Endothelial cell of umbilical vein (primary cell): ENCODE results near the gene ADRM1. TPM values are rescaled to one million over a fixed set of nuclear protein-coding genes. Genes with fewer than 3 reads are reported as not detected.

ENCODE experiments used
- BruUV-seq: library from RNA; stranded (reverse); fragments of 400-500 nt; replicated peaks from 2 replicates; lab custom pipeline; 2021; lab: Mats Ljungman, UMichigan
- CTCF ChIA-PET: fragments of 300-600, 350-600 bp; sonication (Branson Sonifier 250); formaldehyde crosslinking; loops from one replicate; lab custom pipeline; 2021; ENCODE audit warnings: antibody characterized with exemption, inconsistent platforms; lab: Charles Lee
- POLR2A ChIA-PET: fragments of 300-600, 350-600 bp; sonication (Branson Sonifier 250); formaldehyde crosslinking; loops from one replicate; lab custom pipeline; 2021; ENCODE audit warnings: antibody characterized with exemption, inconsistent platforms; lab: Charles Lee
- DNase-seq: peaks from one replicate; pipeline ENCODE4 v3.0.0-alpha.2; 2011; ENCODE audit warnings: low read depth, low spot score
- FAIRE-seq: peaks from 2 replicates; lab custom pipeline; 2011; peaks lifted over from hg19 to GRCh38; lab: Jason Lieb, UNC
- H2AFZ ChIP-seq: 2 replicates; pipeline ENCODE4 v1.6.0; 2012; ENCODE audit warnings: low read depth, low read length, control low read depth, inconsistent platforms
- H3K27ac ChIP-seq: 2 replicates; pipeline ENCODE4 v1.5.1; 2011; ENCODE audit warnings: low read depth, mild to moderate bottlenecking, control low read depth, low read length, moderate library complexity; ENCODE audit not compliant: insufficient read depth
- H3K27me3 ChIP-seq, 2 experiments: 2 replicates each; pipeline versions ENCODE4 v1.6.0 to v1.6.1; 2011; ENCODE audit warnings: low read length in 2 of 2, mixed read lengths in 1 of 2; ENCODE audit not compliant: control insufficient read depth in 2 of 2, insufficient read depth in 2 of 2
- H3K36me3 ChIP-seq, 2 experiments: 2 replicates in 1 of 2; 3 replicates in 1 of 2; pipeline ENCODE4 v1.5.1; 2011; ENCODE audit warnings: low read length in 2 of 2, mild to moderate bottlenecking in 1 of 2, moderate library complexity in 1 of 2; ENCODE audit not compliant: control insufficient read depth in 2 of 2, insufficient read depth in 2 of 2; ENCODE audit errors: extremely low read depth in 1 of 2
- H3K4me1 ChIP-seq: 3 replicates; pipeline ENCODE4 v1.5.1; 2011; ENCODE audit warnings: mild to moderate bottlenecking, low read length; ENCODE audit not compliant: control insufficient read depth, insufficient read depth; ENCODE audit errors: extremely low read depth
- H3K4me2 ChIP-seq: 2 replicates; pipeline ENCODE4 v1.6.1; 2011; ENCODE audit warnings: low read length, control low read depth, mixed read lengths; ENCODE audit not compliant: insufficient read depth
- H3K4me3 ChIP-seq, 3 experiments: fragments of 200-600 bp in 1 of 3; sonication (generic), shearing (Covaris generic) in 1 of 3; replicated peaks in 1 of 3; 2 replicates each; pipeline ENCODE4 v1.5.1; 2011 to 2016; ENCODE audit warnings: control low read depth in 3 of 3, low read length in 3 of 3, mild to moderate bottlenecking in 2 of 3, inconsistent platforms in 1 of 3, low read depth in 1 of 3, moderate library complexity in 1 of 3; ENCODE audit not compliant: insufficient read depth in 1 of 3
- H3K79me2 ChIP-seq: 2 replicates; pipeline ENCODE4 v1.6.0; 2012; ENCODE audit warnings: low read length, inconsistent platforms; ENCODE audit not compliant: control insufficient read depth, insufficient read depth
- H3K9ac ChIP-seq: replicated peaks from 2 replicates; pipeline ENCODE3; 2011; ENCODE audit warnings: low read length, control low read depth; ENCODE audit not compliant: insufficient read depth; ENCODE audit errors: extremely low read depth
- H3K9me1 ChIP-seq: replicated peaks from 3 replicates; pipeline ENCODE4 v1.6.0; 2011; ENCODE audit warnings: mild to moderate bottlenecking, low read length; ENCODE audit not compliant: control insufficient read depth, insufficient read depth; ENCODE audit errors: extremely low read depth
- H3K9me3 ChIP-seq: replicated peaks from 2 replicates; pipeline ENCODE4 v1.5.1; 2012; ENCODE audit warnings: low read length, inconsistent platforms; ENCODE audit not compliant: control insufficient read depth, insufficient read depth
- H4K20me1 ChIP-seq: replicated peaks from 2 replicates; pipeline ENCODE3; 2011; ENCODE audit warnings: mild to moderate bottlenecking, low read length; ENCODE audit not compliant: control insufficient read depth, insufficient read depth; ENCODE audit errors: extremely low read depth
- CTCF ChIP-seq, 2 donors: IDR thresholded peaks; 1 replicate in 1 of 2; 2 replicates in 1 of 2; pipeline ENCODE4 v1.5.1; 2011; ENCODE audit warnings: low read length in 2 of 2, mild to moderate bottlenecking in 2 of 2, moderate library complexity in 2 of 2, control low read depth in 1 of 2, inconsistent platforms in 1 of 2, low read depth in 1 of 2; ENCODE audit not compliant: insufficient read depth in 1 of 2; ENCODE audit errors: extremely low read depth in 1 of 2
- EZH2 ChIP-seq: IDR thresholded peaks from 2 replicates; pipeline ENCODE4 v1.6.1; 2012; ENCODE audit warnings: borderline replicate concordance, low read depth, mild to moderate bottlenecking, moderate library complexity, low read length, inconsistent platforms; ENCODE audit not compliant: severe bottlenecking
- FOS ChIP-seq: IDR thresholded peaks from 2 replicates; pipeline ENCODE4 v1.6.1; 2011; ENCODE audit warnings: mild to moderate bottlenecking, low read length, moderate library complexity, borderline replicate concordance; ENCODE audit not compliant: insufficient read depth
- GATA2 ChIP-seq: IDR thresholded peaks from 2 replicates; pipeline ENCODE4 v1.7.0; 2011; ENCODE audit warnings: low read depth, mild to moderate bottlenecking, moderate library complexity, mixed read lengths, low read length; ENCODE audit not compliant: insufficient read length, insufficient read depth
- JUN ChIP-seq: IDR thresholded peaks from 2 replicates; pipeline ENCODE4 v1.6.1; 2011; ENCODE audit warnings: borderline replicate concordance, low read depth; ENCODE audit not compliant: insufficient read length, insufficient read depth
- MAX ChIP-seq: IDR thresholded peaks from 2 replicates; pipeline ENCODE4 v1.6.1; 2011; ENCODE audit not compliant: insufficient read depth, insufficient read length
- MYC ChIP-seq: IDR thresholded peaks from one replicate; pipeline ENCODE4 v1.6.1; 2011; ENCODE audit warnings: mild to moderate bottlenecking, low read depth, low read length
- POLR2A ChIP-seq: IDR thresholded peaks from 2 replicates; pipeline ENCODE4 v1.6.1; 2012; ENCODE audit warnings: low read depth, mild to moderate bottlenecking, control low read depth, low read length
- POLR2AphosphoS5 ChIP-seq: IDR thresholded peaks from 2 replicates; pipeline ENCODE4 v1.6.1; 2012; ENCODE audit warnings: low read depth, mild to moderate bottlenecking, control low read depth, low read length, moderate library complexity; ENCODE audit not compliant: insufficient read depth
- dilution Hi-C: fragments of 300-500 bp; cut with MboI; formaldehyde crosslinking; loops from one replicate; pipeline ENCODE4 v1.15.0; 2019; ENCODE audit warnings: low sequenced_read_pairs; ENCODE audit not compliant: extremely low pct_ligation_motif_present
- intact Hi-C: fragments of 100-400 bp; cut with micrococcal nuclease; formaldehyde crosslinking; loops from one replicate; pipeline ENCODE4 v1.10.0; 2022
- polyA plus RNA-seq, 4 experiments: library from polyadenylated mRNA; depleted of rRNA in 3 of 4; stranded (reverse) in 3 of 4; unstranded in 1 of 4; fragments of >200 nt; gene quantifications; 2 replicates each; pipeline versions ENCODE4 v1.2.1 to v1.2.3, GENCODE V29; 2011 to 2012; ENCODE audit warnings: missing spikeins in 1 of 4
- total RNA-seq: library from RNA; stranded (reverse); gene quantifications from 2 replicates; pipeline ENCODE4 v1.2.3, GENCODE V29; 2021

The ADRM1 gene
- total and polyA plus RNA-seq, 2 donors (not counting 3 experiments of a cell fraction or from before 2014, with no cell fraction given), result 154 to 179 TPM

- ChIA-PET CTCF (interaction anchor here (0.6 kb wide), 1 partner anchor 20 kb away, joined by 3 read pairs; no protein-coding TSS in a partner anchor), POLR2A (no interaction called here)
- BruUV-seq, result TSS peak; percentile 38
Observed at GRCh38 chr20:62332989-62333819, 30.4 kb downstream of the ADRM1 start.

More at GRCh38 chr20:62332989-62333819, 30.4 kb downstream of the ADRM1 start:
- no peak overlapping the region for H3K4me2 ChIP-seq
- dilution Hi-C loops, result no loop called here
- no peak overlapping the region for H2AFZ ChIP-seq
- H3K9ac ChIP-seq, result no peak overlapping the region
- intact Hi-C loops, result no loop called here
- no peaks in the 10 kb centered on the region for H3K79me2 ChIP-seq
- TF ChIP-seq JUN, result no peak
- no peak for TF ChIP-seq MYC
- no peak for TF ChIP-seq POLR2A
- TF ChIP-seq GATA2, result no peak
- TF ChIP-seq EZH2, result no peak
- no peak for TF ChIP-seq FOS
- no peak for TF ChIP-seq POLR2AphosphoS5
- TF ChIP-seq CTCF (IDR thresholded peaks at IDR 0.05; ENCODE audit: extremely low read depth in 1 of 2, insufficient read depth in 1 of 2, low read depth in 1 of 2, low read length in 2 of 2), result no peak
- TF ChIP-seq MAX, result no peak
- H3K27me3 ChIP-seq, result no peaks in the 10 kb centered on the region
- FAIRE-seq, result no peak
- H3K27ac ChIP-seq, result no peak overlapping the region
- H3K4me1 ChIP-seq, result no peaks in the 10 kb centered on the region
- H4K20me1 ChIP-seq, result no peaks in the 10 kb centered on the region
- no peaks in the 10 kb centered on the region for H3K9me3 ChIP-seq
- no peaks in the 10 kb centered on the region for H3K9me1 ChIP-seq
- DNase-seq, result no peak
- H3K36me3 ChIP-seq, result peaks cover 7 to 68% of the 10 kb centered on the region in 2 experiments
- no peak overlapping the region for H3K4me3 ChIP-seq
